Chondrocyte (in vitro differentiated cells): ENCODE results near the gene MAPRE3. TPM values are rescaled to one million over a fixed set of nuclear protein-coding genes. Genes with fewer than 3 reads are reported as not detected.

Source experiments
- DNase-seq: peaks from one replicate; pipeline ENCODE4 v3.0.0; 2021; ENCODE audit warnings: mixed read lengths, low spot score
- H3K27ac Mint-ChIP-seq: one replicate; pipeline ENCODE4 v1.8.0; 2021; ENCODE audit warnings: mild to moderate bottlenecking, moderate library complexity, mixed read lengths; ENCODE audit not compliant: unreplicated experiment
- H3K27me3 Mint-ChIP-seq: 2 replicates; pipeline ENCODE4 v1.8.0; 2021; ENCODE audit warnings: low read depth, mixed read lengths
- H3K36me3 Mint-ChIP-seq: 2 replicates; pipeline ENCODE4 v1.8.0; 2021; ENCODE audit warnings: low read depth, mixed read lengths
- H3K4me1 Mint-ChIP-seq: 2 replicates; pipeline ENCODE4 v1.8.0; 2021; ENCODE audit warnings: low read depth, mild to moderate bottlenecking, mixed read lengths
- H3K4me3 Mint-ChIP-seq: one replicate; pipeline ENCODE4 v1.8.0; 2021; ENCODE audit warnings: mild to moderate bottlenecking, moderate library complexity, mixed read lengths; ENCODE audit not compliant: unreplicated experiment
- H3K9me3 Mint-ChIP-seq: 2 replicates; pipeline ENCODE4 v1.8.0; 2021; ENCODE audit warnings: low read depth, mixed read lengths
- CTCF ChIP-seq: fragments of 200-600 bp; sonication (generic); IDR thresholded peaks from 2 replicates; pipeline ENCODE4 v1.5.0; 2021; ENCODE audit warnings: antibody characterized with exemption, mild to moderate bottlenecking, moderate library complexity
- total RNA-seq: library from RNA; stranded (reverse); gene quantifications from 3 replicates; pipeline ENCODE4 v1.2.1, GENCODE V29; 2021

The MAPRE3 gene
- total RNA-seq, 1 donor from 2014 or later, result 12.3 TPM

DNA sequence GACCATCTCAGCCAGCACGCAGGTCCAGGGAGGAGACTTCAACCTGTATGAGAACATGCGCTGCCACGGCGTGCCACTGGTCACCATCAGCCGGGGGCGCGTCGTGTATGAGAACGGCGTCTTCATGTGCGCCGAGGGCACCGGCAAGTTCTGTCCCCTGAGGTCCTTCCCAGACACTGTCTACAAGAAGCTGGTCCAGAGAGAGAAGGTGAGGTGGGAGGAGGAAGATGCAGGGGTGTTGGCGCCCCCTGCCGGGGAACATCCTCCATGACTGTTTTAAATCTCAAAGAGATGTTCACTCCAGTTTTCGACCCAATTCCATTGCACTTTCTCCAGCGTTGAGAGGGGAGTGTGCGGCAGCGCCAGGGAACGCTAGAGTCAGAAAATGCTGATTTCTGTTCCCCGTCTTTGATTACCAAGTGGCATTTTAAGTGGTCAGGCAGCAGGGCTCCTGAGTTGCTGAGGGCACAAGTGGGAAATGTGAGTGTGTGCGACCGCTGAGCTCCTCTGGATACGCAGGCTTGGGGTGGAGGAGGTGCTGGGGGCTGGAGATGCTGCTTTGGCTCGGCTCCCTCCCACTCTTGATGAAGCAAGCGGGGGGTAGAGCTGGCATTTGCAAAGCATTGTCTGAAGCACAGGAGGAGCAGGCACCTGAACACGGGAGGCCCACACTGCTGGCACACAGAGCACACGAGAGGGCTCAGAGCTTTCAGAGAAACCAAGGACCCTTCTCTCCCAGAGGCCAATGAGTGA lies 27.7 kb upstream of the MAPRE3 start:
- TF ChIP-seq CTCF, result peak; percentile 90
- Mint-ChIP-seq H3K4me3 (no peak overlapping the region), H3K4me1 (peaks cover 4% of the 10 kb centered on the region), H3K36me3 (no peaks in the 10 kb centered on the region), H3K9me3 (no peaks in the 10 kb centered on the region), H3K27me3 (peaks cover 20% of the 10 kb centered on the region), H3K27ac (no peak overlapping the region)
- DNase-seq, result no peak

DNA sequence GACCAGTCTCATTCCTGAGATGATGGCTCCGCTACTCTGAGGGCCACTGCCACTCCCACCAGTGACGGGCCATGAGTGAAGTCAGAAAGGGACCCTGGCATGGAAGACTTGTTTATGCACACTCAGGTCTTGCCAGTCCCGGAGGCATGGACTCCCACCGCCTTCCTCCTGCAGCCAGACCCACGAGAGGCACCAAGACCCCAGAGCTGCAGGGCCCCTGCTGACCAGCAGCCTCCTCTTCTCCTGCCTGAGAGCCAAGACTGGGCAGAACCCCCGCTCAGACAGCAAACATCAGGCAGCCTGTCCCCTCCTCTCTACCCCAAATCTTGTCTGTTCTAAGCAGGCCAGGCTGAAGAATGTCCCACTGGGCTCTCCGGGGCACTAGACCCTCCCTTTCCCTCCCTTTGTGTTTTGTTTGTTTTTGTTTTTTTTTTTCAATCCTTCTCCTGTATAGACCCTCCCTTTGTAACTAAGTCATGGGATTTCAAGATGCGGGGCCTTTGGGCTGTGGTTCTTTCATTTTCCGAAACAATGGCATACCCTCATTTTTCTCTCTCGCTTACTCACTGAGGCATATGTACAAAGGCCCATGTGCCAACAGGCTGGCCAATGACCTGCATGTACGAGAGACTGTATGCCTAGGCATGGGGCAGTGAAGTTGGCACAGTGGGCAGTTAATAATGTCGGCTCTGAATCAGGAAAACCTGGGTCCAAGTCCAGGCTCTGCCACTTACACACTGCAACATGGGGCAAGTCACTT lies 24.3 kb upstream of the MAPRE3 start:
- peaks cover 18% of the 10 kb centered on the region for H3K27me3 Mint-ChIP-seq

DNA sequence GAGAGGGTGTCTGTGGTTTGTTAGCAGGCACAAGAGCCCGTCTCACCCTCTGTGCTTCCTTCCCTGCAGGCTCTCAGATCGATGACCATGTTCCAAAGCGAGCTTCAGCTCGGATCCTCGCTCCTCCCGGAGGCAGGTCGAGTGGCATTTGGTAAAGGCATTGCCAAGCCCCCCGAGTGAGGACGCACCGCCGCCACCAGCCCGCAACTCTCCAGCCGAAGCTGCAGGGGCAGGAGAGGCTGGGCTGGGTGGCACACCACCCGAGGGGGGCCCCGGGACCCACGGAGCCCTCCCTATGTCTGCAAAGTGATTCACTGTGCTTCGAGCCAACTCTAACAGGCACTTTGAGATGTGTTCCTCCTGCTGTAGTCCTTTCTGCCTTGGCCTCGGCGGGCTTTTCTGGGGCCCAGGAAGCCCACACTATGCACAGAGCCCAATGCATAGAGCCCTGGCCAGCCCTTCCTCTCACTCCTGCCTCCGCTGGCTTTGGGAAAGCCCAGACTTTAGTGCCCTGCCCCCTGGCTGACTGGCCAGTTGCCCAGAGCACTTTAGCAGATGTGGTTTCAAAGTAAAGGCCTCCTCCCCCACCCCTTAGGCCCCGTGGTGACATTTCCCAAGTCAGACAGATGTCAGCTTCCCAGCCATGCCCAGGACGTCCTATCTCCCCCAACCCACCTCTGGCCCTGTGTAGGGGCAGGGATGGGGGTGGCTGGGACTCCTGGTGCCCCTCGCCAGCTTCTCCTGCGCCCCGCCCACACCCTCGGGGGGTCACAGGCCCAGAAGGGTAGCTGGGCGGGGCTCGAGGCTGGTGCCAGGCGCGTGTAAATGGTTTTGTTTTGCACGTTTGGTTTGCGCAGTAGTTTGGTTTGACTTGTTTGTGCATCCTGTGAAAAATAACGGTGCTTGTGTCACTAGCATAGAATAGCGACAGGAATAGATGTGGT lies 23.3 kb upstream of the MAPRE3 start:
- no peaks in the 10 kb centered on the region for H3K9me3 Mint-ChIP-seq
- H3K4me1 Mint-ChIP-seq, result peaks cover 4% of the 10 kb centered on the region
- peaks cover 18% of the 10 kb centered on the region for H3K27me3 Mint-ChIP-seq
- no peak overlapping the region for H3K4me3 Mint-ChIP-seq
- no peaks in the 10 kb centered on the region for H3K36me3 Mint-ChIP-seq
- peak overlapping the region; percentile 22 for H3K27ac Mint-ChIP-seq
- no peak for TF ChIP-seq CTCF
- DNase-seq, result no peak

More for the DNA sequence above, 24.3 kb upstream of the MAPRE3 start:
- no peak for DNase-seq
- Mint-ChIP-seq H3K9me3 (no peaks in the 10 kb centered on the region), H3K4me3 (no peak overlapping the region), H3K36me3 (no peaks in the 10 kb centered on the region), H3K4me1 (peaks cover 4% of the 10 kb centered on the region), H3K27ac (no peak overlapping the region)
- TF ChIP-seq CTCF, result no peak

- no peaks in the 10 kb centered on the region for H3K36me3 Mint-ChIP-seq
- TF ChIP-seq CTCF, result no peak
- peaks cover 4% of the 10 kb centered on the region for H3K4me1 Mint-ChIP-seq
- H3K27me3 Mint-ChIP-seq, result peaks cover 16% of the 10 kb centered on the region
- no peak for DNase-seq
- H3K9me3 Mint-ChIP-seq, result no peaks in the 10 kb centered on the region
- no peak overlapping the region for H3K4me3 Mint-ChIP-seq
- no peak overlapping the region for H3K27ac Mint-ChIP-seq
These were observed 21.6 kb upstream of the MAPRE3 start for GRCh38 chr2:26948800-26949199.

- H3K9me3 Mint-ChIP-seq, result no peaks in the 10 kb centered on the region
These were observed 20.2 kb upstream of the MAPRE3 start for GRCh38 chr2:26950246-26950645.

More at GRCh38 chr2:26950246-26950645, 20.2 kb upstream of the MAPRE3 start:
- no peak overlapping the region for H3K4me3 Mint-ChIP-seq
- no peak for DNase-seq
- H3K27me3 Mint-ChIP-seq, result peaks cover 30% of the 10 kb centered on the region
- H3K27ac Mint-ChIP-seq, result no peak overlapping the region
- no peak for TF ChIP-seq CTCF
- no peaks in the 10 kb centered on the region for H3K36me3 Mint-ChIP-seq
- H3K4me1 Mint-ChIP-seq, result peaks cover 4% of the 10 kb centered on the region
